ENCODE results near the gene SCOC. TPM values are rescaled to one million over a fixed set of nuclear protein-coding genes. Genes with fewer than 3 reads are reported as not detected.

The SCOC gene
- total RNA-seq, 2 donors from 2014 or later: 28.7 to 36.1 TPM

GRCh38 chr4:140357868-140358267 is 15.6 kb upstream of the SCOC start:
- ATAC-seq (no peak), DNase-seq (no peak)
- WGBS, 2 donors: 62 to 73% methylated on average over 3 of the region's 3 CpGs
- Histone ChIP-seq H3K4me1 (peaks cover 17% of the 10 kb centered on the region), H3K27ac (no peak overlapping the region), H3K36me3 (replicated peaks in 1 of 2; ENCODE audit: insufficient read depth in 1 of 2, low read depth in 2 of 2) (no peaks in the 10 kb centered on the region), H3K9me3 (no peaks in the 10 kb centered on the region), H3K27me3 (no peaks in the 10 kb centered on the region), H3K4me3 (no peak overlapping the region)
- TF ChIP-seq POLR2A (IDR thresholded peaks at IDR 0.05) (no peak), CTCF (IDR thresholded peaks at IDR 0.05) (no peak)
- intact Hi-C loops (cut with DNase I): no loop called here

- Histone ChIP-seq H3K4me3 (no peak overlapping the region), H3K4me1 (peaks cover 17% of the 10 kb centered on the region), H3K36me3 (replicated peaks in 1 of 2; ENCODE audit: insufficient read depth in 1 of 2, low read depth in 2 of 2) (no peaks in the 10 kb centered on the region), H3K27me3 (no peaks in the 10 kb centered on the region), H3K9me3 (no peaks in the 10 kb centered on the region), H3K27ac (no peak overlapping the region)
- WGBS, 2 donors: 0 to 17% methylated on average over 1 of the region's 1 CpG
- TF ChIP-seq POLR2A (IDR thresholded peaks at IDR 0.05) (no peak), CTCF (IDR thresholded peaks at IDR 0.05) (no peak)
- DNase-seq: no peak
- ATAC-seq: no peak
- intact Hi-C loops (cut with DNase I): no loop called here
Observed at GRCh38 chr4:140358281-140358680, 15.2 kb upstream of the SCOC start.

- Histone ChIP-seq H3K36me3 (replicated peaks in 1 of 2; ENCODE audit: insufficient read depth in 1 of 2, low read depth in 2 of 2) (no peaks in the 10 kb centered on the region), H3K4me1 (peaks cover 17% of the 10 kb centered on the region), H3K27me3 (no peaks in the 10 kb centered on the region), H3K9me3 (peaks cover 0 to 2% (median 0%) of the 10 kb centered on the region in 3 donors), H3K4me3 (no peak overlapping the region), H3K27ac (no peak overlapping the region)
- WGBS, 2 donors: 29 to 38% methylated on average over 7 of the region's 7 CpGs
- ATAC-seq (peak; percentile 94), DNase-seq (peak; percentile 82 to 90 (median 86))
- intact Hi-C loops (cut with DNase I): no loop called here
- TF ChIP-seq POLR2A (IDR thresholded peaks at IDR 0.05) (no peak), CTCF (IDR thresholded peaks at IDR 0.05) (peak; percentile 24 to 85 (median 80))
Observed at GRCh38 chr4:140359562-140360427, 13.7 kb upstream of the SCOC start.

GRCh38 chr4:140361099-140361498 is 12.3 kb upstream of the SCOC start:
- Histone ChIP-seq H3K4me1 (peaks cover 13% of the 10 kb centered on the region), H3K9me3 (peaks cover 0 to 2% (median 0%) of the 10 kb centered on the region in 3 donors), H3K27ac (no peak overlapping the region), H3K4me3 (no peak overlapping the region), H3K27me3 (no peaks in the 10 kb centered on the region), H3K36me3 (replicated peaks in 1 of 2; ENCODE audit: insufficient read depth in 1 of 2, low read depth in 2 of 2) (no peaks in the 10 kb centered on the region)
- TF ChIP-seq CTCF (IDR thresholded peaks at IDR 0.05): no peak
- ATAC-seq (no peak), DNase-seq (no peak)
- WGBS, 2 donors: 78 to 93% methylated on average over 4 of the region's 4 CpGs
- intact Hi-C loops (cut with DNase I): no loop called here

GRCh38 chr4:140363051-140363450 is 10.4 kb upstream of the SCOC start:
- Histone ChIP-seq H3K4me1 (peaks cover 6% of the 10 kb centered on the region), H3K36me3 (replicated peaks in 1 of 2; ENCODE audit: insufficient read depth in 1 of 2, low read depth in 2 of 2) (no peaks in the 10 kb centered on the region), H3K27ac (no peak overlapping the region), H3K9me3 (peaks cover 0 to 2% (median 0%) of the 10 kb centered on the region in 3 donors), H3K27me3 (no peaks in the 10 kb centered on the region), H3K4me3 (no peak overlapping the region)
- 83% methylated on average over 3 of the region's 3 CpGs for WGBS, 2 donors
- DNase-seq: no peak
- TF ChIP-seq CTCF (IDR thresholded peaks at IDR 0.05) (no peak), POLR2A (IDR thresholded peaks at IDR 0.05) (no peak)
- no peak for ATAC-seq
- intact Hi-C loops (cut with DNase I): no loop called here
